GM18868 (cell line): ENCODE measurements around the gene USP20.

ENCODE experiments used
- ATAC-seq: cut with Tn5 transposase; IDR thresholded peaks from one replicate; pipeline ENCODE4 v1.9.1; 2021; ENCODE audit warnings: mild to moderate bottlenecking, moderate library complexity; ENCODE audit not compliant: unreplicated experiment

The USP20 gene

DNA sequence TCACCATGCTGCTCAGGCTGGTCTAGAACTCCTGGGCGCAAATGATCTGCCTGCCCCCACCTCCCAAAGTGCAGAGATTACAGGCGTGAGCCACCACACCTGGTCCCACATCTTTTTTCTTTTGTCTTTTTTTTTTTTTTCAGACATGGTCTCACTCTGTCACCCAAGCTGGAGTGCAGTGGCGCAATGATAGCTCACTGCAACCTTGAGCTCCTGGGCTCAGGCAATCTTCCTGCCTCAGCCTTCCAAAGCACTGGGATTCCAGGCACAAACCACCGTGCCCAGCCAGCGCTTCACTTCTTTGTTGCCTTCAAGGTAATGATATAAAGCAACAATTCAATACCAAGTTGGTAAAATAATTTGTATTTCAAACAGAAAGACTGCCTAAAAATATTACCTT, 78.8 kb downstream of the USP20 start:
- ATAC-seq, result no peak

DNA sequence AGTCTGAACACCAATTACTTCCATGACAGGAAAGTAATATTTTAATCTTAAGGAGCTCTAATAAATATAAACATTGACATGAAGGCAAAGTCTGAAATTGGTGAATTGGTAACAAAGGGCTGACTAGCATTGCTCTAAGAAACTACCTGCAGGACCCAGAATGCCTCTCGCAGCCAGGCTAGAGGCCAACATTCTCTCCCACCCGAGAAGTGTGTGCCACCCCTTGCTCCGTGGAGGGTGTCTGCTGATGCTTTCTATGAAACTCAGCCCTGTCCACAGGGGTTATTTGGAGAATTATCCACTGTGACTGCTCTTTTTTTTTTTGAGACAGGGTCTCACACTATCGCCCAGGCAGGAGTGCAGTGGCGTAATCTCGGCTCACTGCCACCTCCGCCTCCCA, 81.4 kb downstream of the USP20 start:
- ATAC-seq, result no peak

DNA sequence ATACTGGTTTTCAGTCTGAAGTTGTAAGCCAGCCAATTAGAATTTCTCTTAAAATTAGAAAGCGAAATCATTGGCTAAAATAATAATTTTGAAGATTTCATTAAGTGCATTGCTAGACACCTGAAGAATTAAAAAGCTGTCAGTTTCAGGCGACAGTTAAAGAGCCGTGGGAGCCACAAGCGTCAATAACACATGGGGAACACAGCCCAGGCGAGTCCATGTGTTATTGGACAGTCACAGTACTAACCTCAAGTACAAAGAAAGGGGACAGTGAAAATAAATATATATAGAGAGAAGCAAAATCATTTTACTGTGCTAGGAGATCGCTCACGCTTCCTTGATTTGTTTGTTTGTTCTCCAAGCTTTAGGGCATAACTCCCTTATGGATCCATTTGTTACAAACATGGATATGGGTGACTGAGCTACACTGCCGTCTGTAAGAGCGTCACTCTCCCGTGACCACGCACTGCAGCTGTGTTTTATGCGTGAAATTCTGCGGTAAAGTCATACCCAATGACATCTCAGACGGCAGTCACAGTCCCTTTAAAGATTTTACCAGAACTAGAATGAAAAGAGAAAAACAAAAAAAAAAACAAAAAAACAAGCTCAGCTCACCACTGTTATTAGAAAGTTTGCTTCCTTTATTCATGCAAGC, 83.2 kb downstream of the USP20 start:
- ATAC-seq, result no peak

DNA sequence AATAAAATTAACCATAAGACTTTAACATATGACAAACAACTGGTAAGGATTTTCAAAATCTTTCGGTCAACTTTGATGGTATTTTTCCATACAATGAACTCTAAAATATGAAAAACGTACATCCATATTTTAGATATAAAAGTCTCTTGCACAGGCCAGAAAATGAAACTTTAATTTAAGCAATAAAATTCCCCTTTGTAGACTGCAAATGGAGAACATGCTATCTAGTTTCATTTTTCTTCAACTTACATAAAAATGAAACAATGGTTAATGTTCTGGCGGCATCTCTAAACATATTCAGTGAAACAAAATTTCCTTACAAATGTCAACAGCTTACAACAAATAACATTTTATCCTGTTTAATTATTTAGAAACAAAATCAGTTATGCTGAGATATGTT, 84.0 kb downstream of the USP20 start:
- no peak for ATAC-seq

DNA sequence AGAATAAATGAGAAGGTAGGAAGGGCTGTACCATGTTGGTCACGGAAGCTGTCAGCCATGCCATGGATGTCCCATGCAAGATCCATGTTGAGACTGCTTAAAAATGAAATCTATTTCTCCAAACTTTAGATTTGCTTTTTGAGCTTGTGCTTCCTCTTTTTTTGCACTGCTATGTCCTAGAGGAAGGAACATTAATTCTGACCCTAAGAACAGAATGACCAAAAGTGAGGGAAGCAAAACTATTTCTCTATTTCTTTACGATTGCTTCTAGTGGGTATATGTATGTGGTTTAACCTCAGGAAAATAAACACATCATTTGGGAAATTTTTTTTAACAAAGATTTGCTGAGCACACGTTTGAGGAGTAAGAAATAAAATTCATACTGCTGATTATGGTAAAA, 84.6 kb downstream of the USP20 start:
- no peak for ATAC-seq

DNA sequence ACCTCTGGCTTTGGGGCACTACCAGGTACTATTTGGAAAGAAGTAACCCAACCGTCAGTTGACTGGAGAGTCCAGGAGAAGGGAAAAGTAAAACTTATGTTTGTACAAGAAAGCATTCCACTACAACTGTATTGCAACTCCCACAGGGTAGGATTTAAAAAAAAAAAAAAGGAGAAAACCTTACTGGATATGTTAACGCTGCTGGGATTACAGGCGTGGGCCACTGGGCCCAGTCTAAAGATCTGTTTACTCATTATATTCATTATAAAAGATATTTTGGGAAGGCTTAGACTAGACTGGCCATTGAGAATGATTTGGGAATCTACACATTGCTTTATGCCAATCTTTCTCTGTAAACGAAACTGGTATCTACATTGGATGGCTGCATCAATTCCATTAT, 86.6 kb downstream of the USP20 start:
- ATAC-seq, result no peak

DNA sequence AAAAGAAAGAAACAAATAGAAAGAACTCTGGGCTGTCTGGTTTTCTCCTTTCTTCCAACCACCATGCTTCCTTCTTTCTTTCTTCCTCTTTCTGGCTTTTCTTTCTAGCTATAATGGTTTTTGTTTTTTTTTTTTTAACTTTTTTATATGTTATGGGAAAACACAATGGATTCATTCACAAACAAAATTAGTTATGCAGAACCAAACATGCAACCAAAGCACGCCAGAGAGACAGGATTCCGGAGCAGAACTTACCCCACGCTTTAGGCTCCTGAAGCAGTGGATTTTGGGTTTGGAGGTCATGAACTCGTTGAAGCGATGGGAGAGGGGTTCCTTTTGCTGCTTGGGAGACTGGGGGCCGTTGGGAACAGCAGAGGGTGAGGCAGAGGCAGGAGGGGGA, 88.3 kb downstream of the USP20 start:
- no peak for ATAC-seq

DNA sequence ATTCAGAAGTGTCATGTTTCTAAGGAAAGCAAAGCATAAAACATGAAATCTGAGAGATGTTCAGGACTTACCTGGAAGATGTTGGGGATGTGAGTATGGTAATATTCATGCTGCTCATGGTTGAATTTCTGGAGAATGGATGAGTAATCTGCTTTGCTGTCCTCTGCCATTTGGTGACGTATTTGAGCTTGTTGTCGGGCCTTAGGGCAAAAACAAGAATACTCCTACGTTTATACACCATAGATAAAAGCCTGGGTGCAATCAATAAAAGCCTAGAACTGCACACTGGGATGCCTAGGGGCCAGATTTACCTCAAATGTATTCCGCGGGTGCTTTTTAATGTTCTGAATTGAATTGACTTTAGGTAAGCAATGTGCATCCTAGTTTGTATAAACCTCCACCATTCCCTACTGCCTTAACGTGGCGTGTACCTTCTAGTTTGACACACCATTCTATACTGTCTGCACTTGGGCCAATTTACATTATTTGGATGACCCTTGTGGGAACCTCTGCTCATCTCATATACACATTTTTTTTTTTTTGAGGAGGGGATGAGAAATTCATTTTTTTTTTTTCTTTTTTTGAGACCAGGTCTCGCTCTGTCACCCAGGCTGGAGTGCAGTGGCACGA, 94.4 kb downstream of the USP20 start:
- no peak for ATAC-seq

DNA sequence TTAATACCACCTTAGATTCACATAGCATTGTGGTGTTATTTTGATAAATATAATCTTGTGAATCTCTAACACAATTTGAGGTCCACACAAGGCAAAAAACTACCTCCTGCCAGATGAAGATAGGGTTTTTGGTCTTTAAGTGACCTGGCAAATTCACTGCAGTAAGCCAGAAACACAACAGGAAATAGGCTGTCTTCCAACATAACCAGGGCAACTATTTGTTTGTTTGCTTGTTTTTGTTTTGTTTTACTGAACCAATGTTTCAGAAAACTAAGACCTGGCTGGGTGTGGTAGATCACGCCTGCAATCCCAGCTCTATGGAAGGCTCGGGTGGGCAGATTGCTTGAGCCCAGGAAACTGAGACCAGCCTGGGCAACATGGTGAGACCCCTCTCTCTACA, 95.5 kb downstream of the USP20 start:
- no peak for ATAC-seq
